Femur (tissue), 1 donor: Measurements from ENCODE around the gene CD209.

Source experiments
- DNase-seq: peaks from one replicate; pipeline ENCODE4 v3.0.0-alpha.2; 2017

CD209 gene

DNA sequence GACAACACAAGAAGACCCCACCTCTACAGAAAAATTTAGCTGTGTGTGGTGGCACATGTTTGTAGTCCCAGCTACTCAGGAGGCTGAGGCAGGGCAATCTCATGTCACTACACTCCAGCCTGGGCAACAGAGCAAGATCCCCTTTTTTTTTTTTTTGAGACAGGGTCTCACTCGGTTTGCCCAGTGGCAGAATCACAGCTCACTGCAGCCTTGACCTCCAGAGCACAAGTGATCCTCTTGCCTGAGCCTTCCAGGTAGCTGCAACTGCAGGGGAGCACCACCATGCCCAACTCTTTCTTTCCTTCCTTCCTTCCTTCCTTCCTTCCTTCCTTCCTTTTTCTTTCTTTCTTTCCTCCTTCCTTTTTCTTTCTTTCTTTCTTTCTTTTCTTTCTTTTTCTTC is 11.2 kb downstream of the CD209 start:
- no peak for DNase-seq

DNA sequence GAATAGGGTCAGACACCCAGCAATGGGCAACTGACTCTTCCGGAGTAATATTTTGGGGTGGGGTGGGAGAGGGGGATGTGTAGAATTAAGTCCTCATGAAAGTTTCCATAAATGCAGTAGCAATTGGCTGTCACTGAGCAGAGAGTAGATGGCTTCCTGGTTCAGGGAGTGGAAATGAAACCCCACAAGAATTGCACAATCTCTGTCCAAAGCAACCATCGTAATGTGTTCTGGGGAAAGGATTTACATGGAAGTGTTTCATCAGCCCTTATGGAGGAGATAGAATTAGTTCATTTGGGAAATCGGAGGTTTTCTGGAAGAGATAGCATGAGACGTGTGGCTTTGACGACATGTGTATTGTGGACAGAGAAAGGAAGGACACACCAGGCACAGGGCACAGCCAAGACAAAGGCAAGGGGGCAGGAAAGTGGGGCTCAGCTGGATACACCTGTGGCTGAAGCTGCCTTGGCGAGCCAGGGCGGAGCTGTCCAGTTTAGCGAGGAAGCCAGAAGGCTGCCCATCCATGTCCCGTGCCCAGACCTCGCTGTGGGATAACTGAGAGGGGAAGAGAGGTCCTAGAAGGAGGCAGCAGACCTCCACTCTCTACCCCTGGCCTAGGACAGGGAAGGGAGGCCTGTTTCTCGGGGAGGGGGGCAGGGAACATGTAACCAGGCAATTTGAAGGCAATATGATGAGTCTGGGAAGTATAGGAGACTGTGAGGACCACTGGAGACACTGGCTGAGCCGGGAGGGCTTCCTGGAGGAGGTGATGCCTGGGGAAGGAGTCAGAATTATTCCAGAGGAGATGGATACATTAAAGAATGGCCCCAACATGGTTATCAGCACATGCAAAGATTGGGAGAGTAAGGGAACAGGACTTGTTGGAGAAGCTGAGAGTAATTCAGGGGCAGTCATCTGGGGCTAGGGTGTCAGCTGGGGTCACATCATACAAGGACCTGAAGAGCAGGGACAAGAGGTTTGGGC is 12.8 kb downstream of the CD209 start:
- DNase-seq, result no peak

DNA sequence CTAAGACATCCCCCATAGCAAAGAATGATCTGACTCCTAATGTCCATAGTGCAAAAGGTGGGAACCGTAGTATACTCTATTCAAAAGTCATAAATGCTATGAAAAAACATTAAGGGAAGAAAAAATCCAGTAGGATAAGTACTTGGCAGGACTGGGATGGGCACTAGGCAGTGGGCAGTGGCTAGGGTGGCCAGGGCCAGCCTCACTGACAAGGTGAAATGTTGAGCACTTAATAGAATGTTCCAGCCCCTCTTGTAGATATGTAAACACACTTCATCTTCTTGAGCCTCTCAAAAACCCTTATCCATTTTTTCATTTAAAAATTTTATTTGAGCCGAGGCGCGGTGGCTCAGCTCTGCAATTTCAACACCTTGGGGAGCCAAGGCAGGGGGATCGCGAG is 14.0 kb downstream of the CD209 start:
- DNase-seq, result no peak

DNA sequence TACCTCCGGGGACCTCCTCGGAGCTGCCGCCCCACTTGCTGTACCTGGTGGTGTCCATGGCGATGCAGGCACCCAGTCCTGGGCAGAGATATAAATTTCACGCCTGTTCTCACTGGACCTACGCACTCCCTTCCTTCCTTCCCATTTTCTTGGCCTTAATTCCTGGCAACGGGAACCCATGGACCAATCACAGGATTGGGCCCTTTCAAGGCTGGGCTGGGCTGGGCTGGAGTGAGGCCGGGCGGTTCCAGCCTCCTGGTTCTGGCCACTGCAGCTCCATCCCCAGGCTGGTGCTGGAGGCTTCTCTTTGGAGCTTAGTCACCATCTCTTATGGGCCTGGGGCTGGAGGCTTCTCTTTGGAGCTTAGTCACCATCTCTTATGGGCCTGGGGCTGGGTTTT is 15.3 kb downstream of the CD209 start, which contains the start of gene CLEC4G:
Gene CLEC4G (minus strand): TSS at position 66 of the 400 bp plus-strand sequence. CDS start 8 bp downstream, at position 58.
- DNase-seq, result no peak

DNA sequence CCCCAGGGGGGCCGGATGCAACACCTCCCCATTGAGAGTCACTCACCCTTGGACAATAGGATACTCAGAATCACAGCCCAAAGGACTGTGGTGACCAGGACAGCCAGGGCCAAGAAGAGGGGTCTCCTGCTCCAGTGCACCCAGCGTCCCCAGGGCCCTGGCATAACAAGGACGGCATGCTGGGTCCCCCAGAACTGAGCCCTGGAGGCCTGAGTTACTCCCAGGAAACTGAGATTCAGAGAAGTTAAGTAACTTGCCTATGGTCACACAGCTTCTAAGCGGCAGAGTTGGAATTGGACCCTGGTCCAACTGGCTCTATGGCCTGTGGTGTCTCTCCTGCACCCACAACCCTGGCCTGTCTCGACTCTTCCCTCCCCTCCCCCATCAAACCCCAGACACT is 15.7 kb downstream of the CD209 start:
- no peak for DNase-seq

DNA sequence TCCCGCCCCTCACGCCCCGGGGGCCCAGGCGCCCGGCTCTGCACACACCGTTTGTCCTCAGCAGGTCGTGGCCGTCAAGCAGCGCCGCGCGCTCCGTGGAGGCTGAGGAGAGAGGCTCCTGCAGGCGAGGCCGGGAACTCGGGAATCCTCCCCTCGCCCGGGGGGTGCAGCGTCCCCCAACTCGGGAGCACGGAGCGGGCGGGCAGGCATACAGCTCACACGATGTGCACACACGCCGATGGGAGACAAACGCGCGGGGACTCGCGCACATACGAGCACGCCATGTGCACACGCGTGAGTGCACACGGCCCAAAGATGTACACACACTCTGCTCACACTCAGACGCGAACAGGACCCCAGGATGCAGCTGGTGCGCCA is 16.1 kb downstream of the CD209 start:
- DNase-seq, result no peak

DNA sequence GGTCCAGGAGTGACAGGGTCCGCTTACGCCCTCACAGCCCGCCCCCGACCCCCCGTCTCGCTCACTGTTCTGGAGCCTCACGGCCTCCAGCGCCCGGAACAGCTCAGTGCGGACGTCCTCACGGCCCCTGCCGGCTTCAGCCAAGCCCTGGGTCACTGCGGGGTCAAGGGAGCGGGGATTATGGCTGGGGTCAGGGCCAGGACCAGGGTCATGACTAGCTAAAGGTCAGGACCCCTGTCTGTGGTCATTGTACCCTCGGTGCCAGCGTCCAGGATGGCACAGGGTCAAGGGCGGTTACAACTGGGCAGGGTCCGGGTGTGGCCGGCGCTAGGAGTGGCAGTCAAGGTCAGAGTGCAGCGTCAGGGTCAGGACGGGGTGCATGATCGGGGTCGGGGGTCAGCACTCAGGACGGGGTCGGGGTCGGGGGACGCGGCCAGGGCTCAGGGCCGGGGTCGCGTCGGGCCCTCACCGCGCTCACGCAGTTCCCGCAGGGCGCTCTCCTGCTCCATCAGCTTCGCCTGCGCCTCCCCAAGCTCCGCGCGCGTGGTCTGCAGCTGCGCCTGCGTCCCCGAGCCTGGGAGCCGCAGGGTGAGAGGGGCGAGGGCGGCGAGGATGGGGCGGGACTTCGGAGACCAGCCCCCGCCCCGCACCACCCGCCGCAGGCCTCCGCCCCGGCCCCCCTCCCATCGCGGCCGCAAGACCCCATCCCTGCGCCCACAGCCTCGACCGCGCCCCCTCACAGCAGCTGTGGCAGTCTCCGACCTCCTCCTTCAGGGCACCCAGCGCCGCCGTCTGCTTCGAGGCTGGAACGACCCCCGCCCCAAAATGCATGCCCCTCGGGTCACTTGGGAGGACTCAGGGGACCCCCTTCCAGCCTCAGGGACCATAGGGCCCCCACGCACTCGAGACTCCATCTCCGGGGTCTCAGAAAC is 16.8 kb downstream of the CD209 start:
- no peak for DNase-seq

DNA sequence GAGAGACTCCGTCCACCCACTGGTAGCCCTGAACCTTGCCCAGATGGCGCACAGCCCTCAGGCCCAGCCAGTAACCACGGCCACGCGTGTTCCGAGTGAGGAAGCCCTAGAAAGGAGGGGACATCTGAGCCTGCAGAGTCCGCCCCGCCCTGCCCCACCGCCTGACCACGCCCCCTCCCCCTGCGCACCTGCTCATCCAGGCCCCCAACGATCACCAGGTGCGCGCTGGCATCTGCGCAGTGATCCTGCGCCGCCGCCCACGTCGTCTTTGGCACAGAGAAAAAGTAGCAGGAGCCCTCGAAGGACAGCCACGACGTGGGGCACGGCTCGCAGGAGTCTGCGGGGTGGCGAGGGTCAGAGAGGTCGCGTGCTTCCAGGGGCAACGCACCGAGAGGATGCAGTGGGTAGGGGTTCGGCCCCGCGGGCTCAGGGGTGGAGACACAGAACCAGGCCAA is 17.5 kb downstream of the CD209 start:
- DNase-seq, result no peak

DNA sequence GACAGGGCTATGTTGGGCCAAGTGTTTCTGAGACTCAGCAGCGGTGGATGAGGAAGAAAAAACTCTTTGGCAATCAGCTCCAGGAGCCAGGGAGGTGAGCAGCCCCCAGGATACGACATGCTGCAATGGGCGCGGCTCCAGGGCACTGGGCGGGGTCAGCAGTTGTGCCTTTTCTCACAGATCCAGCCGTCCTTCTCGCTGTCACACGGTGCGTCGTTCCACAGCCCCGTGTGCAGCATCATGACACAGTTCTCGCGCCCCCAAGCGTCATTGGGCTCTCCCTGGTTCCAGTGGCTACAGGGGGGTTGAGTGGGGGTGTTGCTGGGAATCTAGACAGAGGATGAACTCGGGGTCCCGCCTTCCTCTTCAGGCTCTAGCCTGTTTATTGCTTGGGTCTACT is 18.1 kb downstream of the CD209 start:
- DNase-seq, result no peak

DNA sequence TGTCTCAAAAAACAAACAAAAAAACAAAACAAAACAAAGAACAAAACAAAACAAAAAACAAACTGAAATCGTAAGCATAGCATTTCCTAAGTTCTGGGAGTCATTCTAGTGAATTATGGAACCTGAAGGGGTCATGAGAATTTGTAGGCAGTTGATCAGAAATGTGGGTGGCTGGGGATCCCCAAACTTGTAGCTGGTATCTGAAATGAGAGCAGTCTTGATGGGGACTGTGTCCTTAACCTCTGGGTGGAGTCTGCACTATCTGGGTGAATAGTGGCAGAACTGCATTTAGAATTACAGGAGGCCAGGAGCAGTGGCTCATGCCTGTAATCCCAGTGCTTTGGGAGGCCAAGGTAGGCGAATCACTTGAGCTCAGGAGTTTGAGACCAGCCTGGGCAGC is 21.5 kb downstream of the CD209 start:
- no peak for DNase-seq

DNA sequence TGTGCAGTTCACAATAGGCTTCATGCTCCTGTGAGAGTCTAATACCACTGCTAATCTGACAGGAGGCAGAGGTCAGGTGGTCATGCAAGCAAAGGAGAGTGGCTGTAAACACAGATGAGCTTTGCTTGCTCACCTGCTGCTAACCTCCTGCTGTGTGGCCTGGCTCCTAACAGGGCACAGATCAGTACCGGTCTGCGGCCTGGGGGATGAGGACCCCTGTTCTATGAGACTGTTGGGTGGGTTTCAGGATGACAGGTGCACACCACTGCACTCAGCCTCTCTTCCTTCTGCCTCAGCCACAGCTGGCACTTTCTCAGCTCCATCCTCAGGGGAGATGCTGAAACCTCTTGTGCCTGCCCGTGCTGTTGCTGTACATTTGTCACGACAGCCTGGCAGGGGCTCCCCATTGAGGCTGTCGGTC is 25.1 kb downstream of the CD209 start:
- DNase-seq, result no peak

DNA sequence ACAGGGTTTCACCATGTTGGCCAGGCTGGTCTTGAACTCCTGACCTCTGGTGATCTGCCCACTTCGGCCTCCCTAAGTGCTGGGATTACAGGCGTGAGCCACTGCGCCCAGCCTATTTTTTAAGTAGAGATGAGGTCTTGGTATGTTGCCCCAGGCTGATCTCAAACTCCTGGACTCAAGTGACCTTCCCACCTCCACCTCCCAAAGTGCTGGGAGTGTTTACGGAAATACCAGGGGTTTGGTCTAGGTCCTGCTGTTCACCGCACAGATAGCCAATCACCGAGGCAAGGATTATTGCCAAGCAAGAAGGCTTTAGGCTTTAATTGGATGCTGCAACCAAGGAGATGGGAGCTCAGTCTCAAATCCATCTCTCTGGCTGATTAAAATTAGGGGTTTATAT is 27.0 kb downstream of the CD209 start:
- no peak for DNase-seq

DNA sequence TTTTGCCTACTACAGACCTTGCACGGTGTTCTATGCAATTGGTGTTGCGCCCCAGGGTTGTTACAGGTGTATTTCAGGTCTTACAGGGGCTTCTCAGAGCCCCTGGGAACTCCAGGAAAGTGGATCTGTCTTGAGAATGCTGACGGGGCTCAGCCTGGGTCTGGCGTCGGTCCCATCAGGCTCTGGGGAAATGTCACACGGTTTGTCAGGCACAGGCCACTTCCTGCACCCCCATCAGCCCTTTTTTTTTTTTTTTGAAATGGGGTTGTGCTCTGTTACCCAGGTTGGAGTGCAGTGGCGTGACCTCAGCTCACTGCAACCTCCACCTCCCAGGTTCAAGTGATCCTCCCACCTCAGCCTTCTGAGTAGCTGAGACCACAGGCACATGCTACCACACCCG is 28.7 kb downstream of the CD209 start:
- no peak for DNase-seq

DNA sequence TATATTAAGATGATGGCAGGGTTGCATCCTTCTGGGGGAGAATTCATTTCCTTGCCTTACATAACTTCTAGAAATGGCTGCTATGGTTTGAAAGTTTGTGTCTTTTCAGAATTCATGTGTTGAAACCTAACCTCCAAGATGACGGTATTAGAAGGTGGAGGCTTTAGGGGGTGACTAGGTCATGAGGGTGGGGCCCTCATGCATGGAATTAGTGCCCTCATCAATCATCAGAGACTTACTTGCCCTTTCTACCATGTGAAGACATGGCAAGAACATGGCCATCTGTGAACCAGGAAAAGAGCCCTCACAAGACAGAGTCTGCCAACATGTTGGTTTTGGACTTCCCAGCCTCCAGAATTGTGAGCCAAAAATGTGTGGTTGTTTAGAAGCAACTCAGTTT is 30.6 kb downstream of the CD209 start:
- no peak for DNase-seq

DNA sequence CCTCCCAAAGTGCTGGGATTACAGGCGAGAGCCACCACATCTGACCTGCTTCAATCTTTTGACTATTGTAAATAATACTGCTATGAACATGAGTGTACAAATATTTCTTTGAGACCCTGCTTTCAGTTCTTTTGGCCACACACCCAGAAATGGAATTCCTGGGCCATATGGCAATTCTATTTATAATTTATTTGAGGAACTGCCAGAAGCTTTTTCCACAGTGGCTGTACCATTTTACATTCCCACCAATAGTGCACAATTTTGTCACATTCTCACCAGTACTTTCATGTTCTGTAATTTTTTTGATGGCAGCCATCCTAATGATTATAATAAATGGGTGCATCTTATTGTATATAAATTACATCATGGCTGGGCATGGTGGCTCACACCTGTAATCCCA is 31.7 kb downstream of the CD209 start:
- no peak for DNase-seq

DNA sequence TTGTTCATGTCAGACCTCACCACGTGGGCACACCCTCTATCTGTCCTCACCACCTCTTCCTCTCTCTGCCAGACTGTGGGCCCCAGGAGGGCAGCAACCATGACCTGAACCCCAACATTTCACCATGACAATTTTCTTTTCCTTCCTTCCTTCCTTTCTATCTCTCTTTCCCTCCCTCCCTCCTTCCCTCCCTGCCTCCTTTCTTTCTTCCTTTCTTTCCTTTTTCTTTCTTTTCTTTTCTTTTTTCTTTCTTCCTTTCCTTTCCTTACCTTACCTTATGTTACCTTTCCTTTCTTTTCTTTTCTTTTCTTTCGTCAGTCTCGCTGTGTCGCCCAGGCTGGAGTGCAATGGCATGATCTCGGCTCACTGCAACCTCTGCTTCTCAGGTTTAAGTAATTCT is 36.7 kb downstream of the CD209 start:
- DNase-seq, result no peak

DNA sequence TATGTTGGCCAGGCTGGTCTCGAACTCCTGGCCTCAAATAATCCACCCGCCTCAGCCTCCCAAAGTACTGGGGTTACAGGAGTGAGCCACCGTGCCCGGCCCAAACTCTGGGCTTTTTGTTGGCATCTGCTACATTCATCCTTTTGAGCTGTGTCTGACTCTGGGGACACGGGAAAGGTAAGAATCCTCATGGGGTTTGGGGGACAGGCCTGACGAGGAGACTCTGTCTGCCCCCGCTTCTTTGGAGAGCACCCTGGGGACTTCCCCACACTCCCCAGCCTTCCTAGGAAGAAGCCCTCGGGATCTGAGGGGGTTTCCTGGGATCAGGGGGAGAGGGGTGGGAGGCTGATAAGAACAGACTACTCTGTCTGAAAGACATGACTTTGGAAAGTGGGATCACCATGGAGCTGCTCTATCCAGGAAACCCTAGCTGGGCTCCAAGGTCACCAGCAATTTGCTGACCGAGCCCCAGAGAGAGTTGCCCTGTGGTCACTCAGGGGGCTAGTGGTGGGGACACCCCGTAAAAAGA is 37.3 kb downstream of the CD209 start:
- DNase-seq, result no peak

DNA sequence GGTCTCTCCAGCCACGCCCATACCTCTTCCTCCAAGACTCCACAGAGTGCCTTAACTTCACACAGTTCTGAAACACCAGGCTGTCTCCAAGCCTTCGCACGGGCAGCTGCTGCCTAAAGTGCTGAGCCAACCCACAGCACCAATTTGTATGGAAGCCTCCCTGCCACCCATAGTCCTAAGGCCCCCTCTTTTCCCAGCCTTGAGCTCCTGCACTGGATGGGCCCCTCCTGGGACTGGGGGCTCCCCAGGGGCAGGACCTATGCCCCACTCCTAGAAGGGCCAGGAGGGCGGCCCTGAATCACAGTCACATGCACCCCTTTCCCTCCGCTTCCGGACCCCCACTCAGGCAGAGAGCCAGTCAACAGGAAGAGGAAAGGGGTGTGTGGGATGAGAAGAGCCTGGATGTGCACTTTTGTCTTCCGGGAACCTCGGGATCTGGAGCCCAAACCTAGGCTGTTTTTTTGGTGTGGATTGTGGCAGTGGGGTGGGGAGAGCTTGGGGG is 40.3 kb downstream of the CD209 start:
- DNase-seq, result no peak

DNA sequence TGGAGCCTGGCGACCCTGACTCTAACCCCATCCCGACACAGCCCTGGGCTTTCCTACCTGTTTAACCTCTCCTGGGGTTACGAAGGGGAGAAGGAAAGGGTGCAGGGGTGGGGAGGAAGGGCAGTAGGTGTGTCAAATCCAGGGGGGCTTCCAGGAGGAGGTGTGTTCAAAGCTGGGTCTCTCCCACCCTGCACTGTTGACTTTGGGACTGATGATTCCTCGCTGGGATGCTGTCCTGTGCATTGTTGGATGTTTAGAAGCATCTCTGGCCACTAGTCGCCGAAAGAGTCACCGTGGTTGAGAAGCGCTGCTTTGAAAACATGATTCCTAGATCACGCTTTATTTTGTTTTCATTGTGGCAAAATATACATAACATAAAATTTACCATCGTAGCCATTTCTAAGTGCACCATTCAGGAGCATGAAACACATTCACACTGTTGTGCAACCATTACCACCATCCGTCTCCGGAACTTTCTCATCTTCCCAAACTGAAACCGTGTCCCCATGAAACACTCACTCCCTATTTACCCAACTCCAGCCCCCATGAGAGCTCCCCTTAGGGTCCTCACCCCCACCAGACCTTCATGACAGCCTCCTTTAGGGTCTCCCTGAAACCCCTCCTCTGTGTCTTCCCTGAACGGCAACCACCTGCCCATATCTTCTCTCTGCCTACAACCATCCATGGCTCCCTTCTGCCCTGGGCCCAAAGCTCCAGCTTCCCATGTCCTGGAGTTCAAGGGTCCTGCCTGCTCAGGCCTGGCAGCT is 41.0 kb downstream of the CD209 start:
- DNase-seq, result no peak

DNA sequence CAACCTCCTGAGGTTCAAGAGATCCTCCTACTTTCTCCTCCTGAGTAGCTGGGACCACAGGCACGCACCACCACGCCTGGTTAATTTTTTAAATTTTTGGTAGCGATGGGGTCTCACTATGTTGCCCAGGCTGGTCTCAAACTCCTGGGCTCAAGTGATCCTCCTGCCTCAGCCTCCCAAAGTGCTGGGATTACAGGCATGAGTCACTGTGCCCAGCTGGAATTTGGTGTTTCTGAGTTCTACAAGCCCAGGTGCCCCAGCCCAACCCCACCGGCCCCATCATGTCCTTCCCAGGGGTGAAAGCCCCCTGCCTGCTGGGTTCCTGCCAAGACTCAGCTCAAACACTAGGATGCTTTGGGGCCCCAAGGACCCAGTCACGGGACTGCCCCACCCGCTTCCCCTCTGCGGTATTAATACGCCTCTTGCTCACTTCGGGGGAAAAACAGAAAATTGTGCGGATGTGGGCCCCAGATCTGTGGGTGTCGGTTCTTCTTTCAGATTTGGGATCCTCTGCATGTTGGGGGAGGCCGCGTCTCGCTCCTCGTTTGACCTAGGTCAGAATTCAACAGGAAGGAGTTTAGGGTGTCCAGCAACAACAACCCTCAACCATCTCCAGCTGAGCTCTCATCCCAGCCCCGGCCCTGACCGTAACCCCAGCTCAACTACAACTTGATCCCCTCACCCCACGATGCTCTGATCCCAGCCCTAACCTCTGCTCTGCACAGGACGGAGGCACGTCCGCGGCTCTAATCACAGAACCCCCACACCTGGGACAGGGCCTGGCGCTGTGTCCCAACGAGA is 41.7 kb downstream of the CD209 start:
- DNase-seq, result peak; percentile 55

DNA sequence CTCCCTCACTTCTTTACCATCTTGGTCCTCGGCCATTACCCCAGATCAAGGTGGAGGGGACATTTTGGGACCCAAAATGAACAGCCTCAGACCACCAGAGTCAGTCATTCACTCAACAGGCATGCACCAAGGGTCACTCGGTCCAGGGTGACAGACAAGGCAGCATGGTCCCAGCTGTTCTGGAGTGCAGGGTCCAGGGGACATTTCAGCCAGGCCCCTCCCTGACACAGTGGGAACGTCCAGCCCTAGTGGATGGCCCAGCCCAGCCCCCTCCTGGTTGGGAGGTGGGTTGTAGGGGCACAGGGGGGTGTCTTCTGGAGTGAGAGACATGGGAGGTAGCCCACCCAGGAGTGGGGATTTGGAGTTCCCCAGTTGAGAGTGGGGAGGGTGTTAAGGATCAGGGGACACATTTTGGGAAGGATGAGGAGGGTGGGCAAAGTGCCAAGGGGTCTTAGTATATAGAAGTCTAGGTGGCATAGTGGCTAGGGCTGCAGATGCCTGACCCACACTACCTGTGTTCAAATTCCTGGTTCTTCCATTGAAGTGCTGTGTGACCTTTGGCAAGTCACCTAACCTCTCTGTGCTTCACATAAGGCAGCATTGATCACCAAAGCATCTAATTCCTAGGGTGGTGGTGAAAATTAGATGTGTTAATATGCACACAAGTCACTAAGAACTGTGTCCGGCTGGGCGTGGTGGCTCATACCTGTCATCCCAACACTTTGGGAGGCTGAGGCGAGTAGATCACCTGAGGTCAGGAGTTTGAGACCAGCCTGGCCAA is 42.9 kb downstream of the CD209 start:
- no peak for DNase-seq
